ENCODE data around the gene COG1.

Gene COG1

DNA sequence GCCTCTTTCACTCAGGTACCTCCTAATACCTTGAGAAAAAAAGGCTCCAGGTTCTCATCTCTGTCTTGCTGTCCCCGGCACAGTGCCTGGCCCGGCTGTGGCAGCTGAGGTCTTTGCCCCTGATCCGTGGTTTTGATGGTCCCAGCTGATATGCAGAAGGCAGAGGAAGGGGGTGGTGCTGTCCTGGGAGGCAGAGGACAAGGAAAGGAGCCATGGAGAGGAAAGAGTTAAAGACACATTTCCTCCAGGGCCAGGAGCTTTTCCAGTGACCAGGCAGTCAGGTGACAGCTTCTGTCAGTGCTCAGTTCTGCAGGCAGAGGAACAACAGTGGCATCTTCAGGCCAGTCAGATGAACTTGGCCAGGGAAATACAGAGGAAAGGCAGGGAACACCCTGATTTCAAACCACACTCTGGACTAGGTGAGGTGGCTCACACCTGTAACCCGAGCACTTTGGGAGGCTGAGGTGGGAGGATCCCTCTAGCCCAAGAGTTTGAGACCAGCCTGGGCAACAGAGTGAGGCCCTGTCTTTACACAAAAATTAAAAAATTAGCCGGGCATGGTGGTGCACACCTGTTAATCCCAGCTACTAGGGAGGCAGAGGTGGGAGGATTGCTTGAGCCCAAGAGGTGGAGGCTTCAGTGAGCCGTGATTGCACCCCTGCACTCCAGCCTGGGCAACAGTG, 3.3 kb upstream of the COG1 start:
- TF ChIP-seq, protein P1, sequence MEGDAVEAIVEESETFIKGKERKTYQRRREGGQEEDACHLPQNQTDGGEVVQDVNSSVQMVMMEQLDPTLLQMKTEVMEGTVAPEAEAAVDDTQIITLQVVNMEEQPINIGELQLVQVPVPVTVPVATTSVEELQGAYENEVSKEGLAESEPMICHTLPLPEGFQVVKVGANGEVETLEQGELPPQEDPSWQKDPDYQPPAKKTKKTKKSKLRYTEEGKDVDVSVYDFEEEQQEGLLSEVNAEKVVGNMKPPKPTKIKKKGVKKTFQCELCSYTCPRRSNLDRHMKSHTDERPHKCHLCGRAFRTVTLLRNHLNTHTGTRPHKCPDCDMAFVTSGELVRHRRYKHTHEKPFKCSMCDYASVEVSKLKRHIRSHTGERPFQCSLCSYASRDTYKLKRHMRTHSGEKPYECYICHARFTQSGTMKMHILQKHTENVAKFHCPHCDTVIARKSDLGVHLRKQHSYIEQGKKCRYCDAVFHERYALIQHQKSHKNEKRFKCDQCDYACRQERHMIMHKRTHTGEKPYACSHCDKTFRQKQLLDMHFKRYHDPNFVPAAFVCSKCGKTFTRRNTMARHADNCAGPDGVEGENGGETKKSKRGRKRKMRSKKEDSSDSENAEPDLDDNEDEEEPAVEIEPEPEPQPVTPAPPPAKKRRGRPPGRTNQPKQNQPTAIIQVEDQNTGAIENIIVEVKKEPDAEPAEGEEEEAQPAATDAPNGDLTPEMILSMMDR (IDR thresholded peaks at IDR 0.05; ENCODE audit: insufficient read depth, low read length, missing control alignments) = peak; percentile 67
- DNase-seq (ENCODE audit: low read depth, low spot score) = no peak
- ChIA-PET CTCF (interaction anchor here (0.6 to 20.1 kb wide), 22 partner anchors 10 to 634 kb away, joined by 3 to 551 read pairs (median 4); partner anchors contain the start of gene SSTR2), POLR2A (no interaction called here)
- H3K4me3 ChIP-seq (ENCODE audit: low read depth, low read length) = no peak overlapping the region

DNA sequence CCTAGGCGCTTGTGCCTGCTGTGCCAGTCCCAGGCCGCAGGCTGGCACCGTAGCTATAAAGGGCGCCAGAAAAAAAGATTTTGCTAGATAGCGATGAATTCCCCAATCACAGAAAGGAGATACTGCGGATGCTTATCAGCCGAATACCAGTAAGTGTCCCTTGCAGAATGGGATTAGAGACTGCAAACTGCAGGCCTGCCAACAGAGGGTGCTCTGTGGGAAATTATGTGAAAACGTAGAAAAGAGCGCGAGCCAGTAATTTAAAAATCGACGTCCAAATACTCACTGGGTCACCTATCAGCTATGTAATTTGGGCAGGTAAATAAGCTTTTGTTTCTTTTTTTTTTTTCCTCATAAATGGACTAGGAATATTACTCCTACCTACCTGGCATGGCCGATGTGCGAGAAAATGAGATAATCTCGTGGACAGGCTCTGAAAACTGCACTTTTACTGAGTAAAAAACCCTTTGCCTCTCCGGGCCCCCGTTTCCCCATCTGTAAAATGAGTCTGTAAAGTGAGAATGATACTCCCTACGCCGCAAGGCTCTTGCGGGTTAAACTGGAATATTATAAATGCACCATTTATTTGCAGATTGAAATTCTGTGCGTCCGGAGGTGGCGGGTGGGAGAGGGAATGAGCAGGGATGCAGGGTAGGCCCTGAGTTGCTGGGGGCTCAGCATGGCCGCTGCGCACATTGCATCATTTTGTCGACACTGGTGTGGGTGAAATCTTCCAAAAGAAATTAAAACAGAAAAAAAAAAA, 1.2 kb upstream of the COG1 start:
- DNase-seq (ENCODE audit: low read depth, low spot score) = no peak
- ChIA-PET CTCF (interaction anchor here (0.6 to 20.1 kb wide), 45 partner anchors 12 to 632 kb away, joined by 3 to 551 read pairs (median 4); partner anchors contain the start of gene SLC39A11), POLR2A (interaction anchor here (1.0 kb wide), 1 partner anchor 158 kb away, joined by 3 read pairs; no protein-coding TSS in a partner anchor)
- TF ChIP-seq, protein P1 (IDR thresholded peaks at IDR 0.05; ENCODE audit: insufficient read depth, low read length, missing control alignments) = peak; percentile 69
- peak overlapping the region; percentile 75 for H3K4me3 ChIP-seq (ENCODE audit: low read depth, low read length)

DNA sequence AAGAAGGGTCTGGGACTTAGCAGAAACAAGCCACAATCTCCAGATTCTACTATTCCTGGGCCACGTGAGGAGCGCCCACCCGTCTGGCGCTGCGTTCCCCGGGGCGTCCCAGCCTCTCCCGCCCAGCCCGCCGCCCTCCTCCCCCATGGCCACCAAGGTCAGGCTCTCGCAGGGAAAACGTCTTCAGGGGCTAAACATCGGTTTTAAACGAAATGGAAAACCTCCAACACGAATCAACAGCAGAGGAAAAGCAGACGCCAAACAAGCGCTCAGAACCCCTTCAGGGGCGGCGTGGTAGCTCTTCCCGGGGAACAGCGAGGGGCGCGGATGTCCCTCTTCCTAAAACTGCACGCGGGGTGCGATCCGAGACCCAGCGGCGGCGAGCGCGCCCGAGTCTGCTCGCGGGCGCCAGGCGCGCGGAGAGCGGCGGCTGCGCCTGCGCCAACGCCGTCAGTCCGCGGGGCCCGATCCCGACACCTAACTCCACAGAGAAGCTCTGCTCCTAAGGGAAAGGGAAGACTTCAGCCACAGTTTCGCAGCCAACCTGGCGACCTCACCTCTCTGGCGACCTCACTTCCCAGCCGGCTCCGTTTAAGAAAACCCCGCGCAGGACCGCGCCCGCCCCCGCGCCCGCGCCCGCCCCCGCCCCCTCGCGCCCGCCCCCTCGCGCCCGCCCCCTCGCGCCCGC, 505 bp upstream of the COG1 start:
- ChIA-PET POLR2A (interaction anchor here (1.0 kb wide), 1 partner anchor 159 kb away, joined by 3 read pairs; no protein-coding TSS in a partner anchor), CTCF (interaction anchor here (0.7 to 20.1 kb wide), 32 partner anchors 13 to 633 kb away, joined by 3 to 551 read pairs (median 5); partner anchors contain the start of gene SLC39A11)
- TF ChIP-seq, protein P1 (IDR thresholded peaks at IDR 0.05; ENCODE audit: insufficient read depth, low read length, missing control alignments) = no peak

DNA sequence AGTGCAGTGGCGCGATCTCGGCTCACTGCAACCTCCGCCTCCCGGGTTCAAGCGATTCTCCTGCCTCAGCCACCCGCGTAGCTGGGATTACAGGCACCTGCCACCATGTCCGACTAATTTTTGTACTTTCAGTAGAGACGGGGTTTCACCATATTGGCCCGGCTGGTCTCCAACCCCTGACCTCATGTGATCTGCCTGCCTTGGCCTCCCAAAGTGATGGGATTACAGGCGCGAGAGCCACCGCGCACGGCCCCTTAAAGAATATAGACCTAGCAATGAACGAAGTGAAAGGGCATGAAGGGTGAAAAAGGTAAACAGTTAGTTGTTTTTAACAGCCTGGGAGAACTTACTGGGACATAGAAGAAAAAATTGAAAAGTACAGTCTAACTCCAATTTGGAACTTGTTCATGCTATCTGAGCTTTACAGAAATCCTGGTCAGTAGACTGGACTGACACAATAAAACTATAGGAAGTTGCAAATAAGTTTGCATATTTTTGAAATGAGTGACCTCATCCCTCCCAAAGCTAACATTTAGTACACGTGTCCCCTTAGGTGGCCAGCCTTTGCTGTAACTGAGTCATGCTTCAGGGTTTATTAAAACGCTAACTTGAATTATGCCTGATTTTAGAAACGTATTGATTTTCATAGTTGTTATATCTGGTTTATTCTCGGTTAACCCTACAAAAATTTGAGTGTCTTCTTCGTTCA, 1.8 kb downstream of the COG1 start:
- ChIA-PET POLR2A (no interaction called here), CTCF (interaction anchor here (1.0 to 20.1 kb wide), 11 partner anchors 13 to 636 kb away, joined by 3 to 551 read pairs (median 4); a partner anchor contains a TSS)
- no peak overlapping the region for H3K4me3 ChIP-seq (ENCODE audit: low read depth, low read length)
- TF ChIP-seq, protein P1 (IDR thresholded peaks at IDR 0.05; ENCODE audit: insufficient read depth, low read length, missing control alignments) = no peak
- DNase-seq (ENCODE audit: low read depth, low spot score) = peak; percentile 47

More for the DNA sequence above, 505 bp upstream of the COG1 start:
- DNase-seq (ENCODE audit: low read depth, low spot score) = no peak
- H3K4me3 ChIP-seq (ENCODE audit: low read depth, low read length) = peak overlapping the region; percentile 75

DNA sequence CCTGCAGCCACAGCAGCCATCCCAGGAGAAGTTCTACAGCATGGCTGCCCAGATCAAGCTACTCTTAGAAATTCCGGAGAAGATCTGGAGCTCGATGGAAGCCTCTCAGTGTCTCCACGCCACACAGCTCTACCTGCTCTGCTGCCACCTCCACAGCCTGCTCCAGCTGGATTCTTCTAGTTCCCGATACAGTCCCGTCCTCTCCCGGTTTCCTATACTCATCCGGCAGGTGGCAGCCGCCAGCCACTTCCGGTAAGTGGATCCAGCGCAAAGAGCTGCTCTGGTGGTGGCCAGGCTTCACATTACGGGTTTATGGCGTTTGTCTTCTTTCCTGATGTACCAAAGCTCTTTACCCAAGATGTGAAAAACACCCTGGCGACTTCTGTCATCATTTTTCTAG, 3.6 kb downstream of the COG1 start:
- no peak for DNase-seq (ENCODE audit: low read depth, low spot score)
- ChIA-PET POLR2A (no interaction called here), CTCF (interaction anchor here (0.8 to 13.0 kb wide), 16 partner anchors 9 to 637 kb away, joined by 3 to 155 read pairs (median 6); a partner anchor contains a TSS)
- H3K4me3 ChIP-seq (ENCODE audit: low read depth, low read length) = no peak overlapping the region
- TF ChIP-seq, protein P1 (IDR thresholded peaks at IDR 0.05; ENCODE audit: insufficient read depth, low read length, missing control alignments) = peak; percentile 20
